Panc1 (cell line): ENCODE results near the gene FUT7. TPM values are rescaled to one million over a fixed set of nuclear protein-coding genes. Genes with fewer than 3 reads are reported as not detected.

ENCODE experiments used
- ATAC-seq: fragments of 200-7000 bp; cut with Tn5 transposase; 2 replicates; pipeline ENCODE4 v1.9.1; 2020; ENCODE audit warnings: mild to moderate bottlenecking, moderate library complexity
- BruUV-seq: library from RNA; stranded (reverse); fragments of 400-500 nt; replicated peaks from 2 replicates; lab custom pipeline; 2021; lab: Mats Ljungman, UMichigan
- CTCF ChIA-PET: fragments of 300-600 bp; sonication (Branson Sonifier 250); formaldehyde crosslinking; loops from one replicate; lab custom pipeline; 2022; ENCODE audit warnings: antibody characterized with exemption; lab: Charles Lee
- POLR2A ChIA-PET: fragments of 300-600 bp; sonication (Branson Sonifier 250); formaldehyde crosslinking; loops from one replicate; lab custom pipeline; 2022; ENCODE audit warnings: antibody characterized with exemption; lab: Charles Lee
- DNase-seq: peaks from one replicate; pipeline ENCODE4 v3.0.0-alpha.2; 2010; ENCODE audit warnings: low read depth, low spot score
- H3K27ac ChIP-seq: 2 replicates; pipeline ENCODE4 v1.5.1; 2011; ENCODE audit warnings: mild to moderate bottlenecking, low read length, inconsistent platforms
- H3K27me3 ChIP-seq: fragments of 200-500 bp; sonication (Bioruptor generic); 2 replicates; pipeline ENCODE4 v1.6.0; 2014; ENCODE audit warnings: low read length, inconsistent platforms; ENCODE audit not compliant: control insufficient read depth, insufficient read depth
- H3K36me3 ChIP-seq: fragments of 200-500 bp; sonication (Bioruptor generic); 2 replicates; pipeline ENCODE4 v1.5.1; 2014; ENCODE audit warnings: inconsistent platforms, mild to moderate bottlenecking, low read length, moderate library complexity; ENCODE audit not compliant: control insufficient read depth, insufficient read depth
- H3K4me1 ChIP-seq: 2 replicates; pipeline ENCODE4 v1.5.1; 2011; ENCODE audit warnings: inconsistent platforms, mild to moderate bottlenecking, low read length, moderate library complexity; ENCODE audit not compliant: control insufficient read depth, insufficient read depth
- H3K4me3 ChIP-seq, 2 experiments: 2 replicates each; pipeline ENCODE4 v1.5.1; 2011 to 2012; ENCODE audit warnings: low read depth in 2 of 2, low read length in 2 of 2, mild to moderate bottlenecking in 2 of 2, inconsistent platforms in 1 of 2, moderate library complexity in 1 of 2
- H3K9me3 ChIP-seq: fragments of 200-500 bp; sonication (Bioruptor generic); 2 replicates; pipeline ENCODE4 v1.5.1; 2014; ENCODE audit warnings: low read depth, mild to moderate bottlenecking, inconsistent platforms, low read length, moderate library complexity; ENCODE audit not compliant: control insufficient read depth, insufficient read depth
- CTCF ChIP-seq: fragments of 450-650 bp; IDR thresholded peaks from 2 replicates; pipeline ENCODE4 v1.5.1; 2017; ENCODE audit warnings: mild to moderate bottlenecking
- POLR2AphosphoS5 ChIP-seq: IDR thresholded peaks from 2 replicates; pipeline ENCODE4 v1.6.1; 2012; ENCODE audit warnings: mild to moderate bottlenecking, low read depth, low read length, moderate library complexity
- REST ChIP-seq, 2 experiments: IDR thresholded peaks; 2 replicates each; pipeline ENCODE4 v1.6.1; 2011 to 2012; ENCODE audit warnings: low read depth in 2 of 2, control low read depth in 1 of 2, low read length in 1 of 2, mild to moderate bottlenecking in 1 of 2, moderate library complexity in 1 of 2; ENCODE audit not compliant: insufficient read depth in 1 of 2
- SIN3A ChIP-seq: IDR thresholded peaks from 2 replicates; pipeline ENCODE4 v1.6.1; 2012; ENCODE audit warnings: low read depth, mild to moderate bottlenecking, low read length, moderate library complexity, borderline replicate concordance; ENCODE audit not compliant: insufficient read depth
- TCF7L2 ChIP-seq: IDR thresholded peaks from 2 replicates; pipeline ENCODE4 v1.6.1; 2011; ENCODE audit warnings: mild to moderate bottlenecking, low read depth, low read length, inconsistent platforms
- in situ Hi-C: cut with HindIII; loops from 2 replicates; pipeline ENCODE4 v1.10.0; 2016; ENCODE audit warnings: low sequenced_read_pairs, low pct_unique_long_range_greater_than_20kb
- intact Hi-C: fragments of 100-400 bp; cut with micrococcal nuclease; formaldehyde crosslinking; loops from one replicate; pipeline ENCODE4 v1.10.0; 2022; ENCODE audit not compliant: unreplicated experiment
- total RNA-seq: library from RNA; stranded (reverse); gene quantifications from one replicate; pipeline ENCODE4 v1.2.1, GENCODE V29; 2021; ENCODE audit not compliant: unreplicated experiment

The FUT7 gene
- total RNA-seq, 1 experiment from 2014 or later, result not detected

GRCh38 chr9:137016436-137016835, 15.5 kb downstream of the FUT7 start:
- POLR2A ChIA-PET, result no interaction called here
- CTCF ChIA-PET, result no interaction called here
- BruUV-seq, result no TSS peak

GRCh38 chr9:137015976-137016375, 15.9 kb downstream of the FUT7 start:
- Histone ChIP-seq H3K27ac (no peak overlapping the region), H3K36me3 (no peaks in the 10 kb centered on the region)
- intact Hi-C loops, result no loop called here

More at GRCh38 chr9:137016436-137016835, 15.5 kb downstream of the FUT7 start:
- intact Hi-C loops (no loop called here), in situ Hi-C loops (no loop called here)
- no peaks in the 10 kb centered on the region for H3K36me3 ChIP-seq
- H3K4me3 ChIP-seq, result no peak overlapping the region
- no peak overlapping the region for H3K27ac ChIP-seq
- H3K9me3 ChIP-seq, result no peaks in the 10 kb centered on the region
- ATAC-seq (no peak), DNase-seq (no peak)
- no peaks in the 10 kb centered on the region for H3K27me3 ChIP-seq
- TF ChIP-seq POLR2AphosphoS5, result no peak
- no peak for TF ChIP-seq TCF7L2
- TF ChIP-seq SIN3A, result no peak
- no peak for TF ChIP-seq CTCF
- TF ChIP-seq REST (IDR thresholded peaks at IDR 0.05; ENCODE audit: insufficient read depth in 1 of 2, low read depth in 2 of 2, low read length in 1 of 2), result no peak
- no peaks in the 10 kb centered on the region for H3K4me1 ChIP-seq

More at GRCh38 chr9:137015976-137016375, 15.9 kb downstream of the FUT7 start:
- in situ Hi-C loops, result no loop called here
- Histone ChIP-seq H3K27me3 (no peaks in the 10 kb centered on the region), H3K4me3 (no peak overlapping the region), H3K4me1 (no peaks in the 10 kb centered on the region), H3K9me3 (no peaks in the 10 kb centered on the region)
- TF ChIP-seq POLR2AphosphoS5 (no peak), REST (IDR thresholded peaks at IDR 0.05; ENCODE audit: insufficient read depth in 1 of 2, low read depth in 2 of 2, low read length in 1 of 2) (no peak)
- ATAC-seq, result no peak
- no TSS peak for BruUV-seq
- no peak for DNase-seq
- POLR2A ChIA-PET, result no interaction called here
- CTCF ChIA-PET, result interaction anchor here (0.7 kb wide), 1 partner anchor 44 kb away, joined by 4 read pairs; no protein-coding TSS in a partner anchor
